Activated T-helper 17 cell treated with anti-CD3 and anti-CD28 coated beads, Interleukin-2, amount 50 U/mL, for 72 hours (primary cell): Measurements from ENCODE around the gene SURF6. TPM values are rescaled to one million over a fixed set of nuclear protein-coding genes. Genes with fewer than 3 reads are reported as not detected.

ENCODE experiments used
- ATAC-seq: fragments of 150-1000 bp; cut with Tn5 transposase; replicated peaks from 2 replicates; pipeline ENCODE4 v1.10.0; 2021; ENCODE audit warnings: mild to moderate bottlenecking, moderate library complexity
- H3K27ac Mint-ChIP-seq: one replicate; pipeline ENCODE4 v1.8.0; 2022; ENCODE audit warnings: mixed read lengths
- H3K27me3 Mint-ChIP-seq: one replicate; pipeline ENCODE4 v1.8.0; 2022; ENCODE audit warnings: mixed read lengths
- H3K36me3 Mint-ChIP-seq: one replicate; pipeline ENCODE4 v1.8.0; 2022; ENCODE audit warnings: low read depth, mild to moderate bottlenecking, mixed read lengths
- H3K4me1 Mint-ChIP-seq: one replicate; pipeline ENCODE4 v1.8.0; 2022; ENCODE audit warnings: mixed read lengths
- H3K4me3 Mint-ChIP-seq: one replicate; pipeline ENCODE4 v1.8.0; 2022; ENCODE audit warnings: mild to moderate bottlenecking, mixed read lengths
- H3K9me3 Mint-ChIP-seq: one replicate; pipeline ENCODE4 v1.8.0; 2022; ENCODE audit warnings: mixed read lengths
- total RNA-seq, 2 donors: library from RNA; stranded (reverse); gene quantifications; one replicate each; pipeline ENCODE4 v1.2.3, GENCODE V29; 2022

Gene SURF6
- total RNA-seq, 2 donors from 2014 or later, result 17.4 to 26.3 TPM

GRCh38 chr9:133359399-133360175 is 23.6 kb upstream of the SURF6 start:
- Mint-ChIP-seq H3K27ac (peak overlapping the region; percentile 55), H3K4me3 (peak overlapping the region; percentile 77), H3K27me3 (no peaks in the 10 kb centered on the region), H3K36me3 (peaks cover 69% of the 10 kb centered on the region), H3K9me3 (no peaks in the 10 kb centered on the region), H3K4me1 (peaks cover 35% of the 10 kb centered on the region)
- no peak for ATAC-seq

DNA sequence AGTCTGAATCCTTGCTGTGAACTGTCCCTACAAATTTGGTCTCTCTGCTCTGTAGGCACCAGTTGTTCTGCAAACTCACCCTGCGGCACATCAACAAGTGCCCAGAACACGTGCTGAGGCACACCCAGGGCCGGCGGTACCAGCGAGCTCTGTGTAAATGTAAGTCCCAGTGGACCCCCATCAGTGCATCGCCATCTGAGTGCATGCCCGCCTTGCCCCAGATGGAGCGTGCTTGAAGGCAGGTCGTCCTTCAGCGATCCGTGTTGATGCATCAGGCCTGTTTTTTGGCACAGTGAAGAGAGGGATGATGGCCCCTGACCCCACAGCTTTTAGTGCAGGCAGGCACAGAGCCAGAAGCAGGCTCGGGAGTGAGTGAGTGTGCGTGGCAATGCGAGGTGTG is 21.7 kb upstream of the SURF6 start:
- H3K4me1 Mint-ChIP-seq, result peaks cover 41% of the 10 kb centered on the region
- peak overlapping the region; percentile 55 for H3K27ac Mint-ChIP-seq
- peaks cover 59% of the 10 kb centered on the region for H3K36me3 Mint-ChIP-seq

DNA sequence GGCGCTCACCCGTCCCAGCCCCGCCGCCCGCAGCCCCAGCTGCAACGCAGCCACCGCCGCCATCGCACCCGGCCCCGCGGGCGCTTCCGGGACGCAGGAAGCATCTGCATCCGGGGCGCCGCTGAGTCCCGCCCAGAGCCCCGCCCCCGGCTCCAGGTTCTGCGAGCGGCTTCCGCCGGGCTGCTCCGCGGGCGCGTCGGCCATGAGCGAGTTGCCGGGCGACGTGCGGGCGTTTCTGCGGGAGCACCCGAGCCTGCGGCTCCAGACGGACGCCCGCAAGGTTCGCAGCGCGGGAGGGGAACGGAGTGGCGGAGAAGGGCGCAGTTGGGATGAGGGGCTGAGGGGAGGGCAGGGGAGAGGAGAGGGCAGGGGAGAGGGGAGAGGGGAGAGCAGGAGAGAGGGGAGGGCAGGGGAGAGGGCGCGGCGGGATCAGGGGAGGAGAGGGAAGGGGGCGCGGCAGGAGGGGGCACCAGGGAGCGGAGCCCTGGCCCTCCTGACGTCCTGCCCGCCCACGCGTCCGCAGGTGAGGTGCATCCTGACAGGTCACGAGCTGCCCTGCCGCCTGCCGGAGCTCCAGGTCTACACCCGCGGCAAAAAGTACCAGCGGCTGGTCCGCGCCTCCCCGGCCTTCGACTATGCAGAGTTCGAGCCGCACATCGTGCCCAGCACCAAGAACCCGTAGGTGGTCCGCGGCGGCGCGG is 20.6 kb upstream of the SURF6 start, which contains the start of the genes SURF1 and SURF2:
Gene SURF1, minus strand, starts transcription at position 97 of the 701 bp plus-strand sequence. Its CDS starts 34 bp downstream, at position 63.
Gene SURF2, plus strand, starts transcription at position 160 of the 701 bp plus-strand sequence. Its CDS starts 43 bp downstream, at position 203.
- H3K36me3 Mint-ChIP-seq, result peaks cover 58% of the 10 kb centered on the region
- H3K9me3 Mint-ChIP-seq, result no peaks in the 10 kb centered on the region
- peaks cover 34% of the 10 kb centered on the region for H3K4me1 Mint-ChIP-seq
- peak; percentile 91 for ATAC-seq
- peak within 1 kb of the TSS; percentile 77 for H3K27ac Mint-ChIP-seq
- no peaks in the 10 kb centered on the region for H3K27me3 Mint-ChIP-seq
- peak within 1 kb of the TSS; percentile 77 for H3K4me3 Mint-ChIP-seq

More for the DNA sequence above, 21.7 kb upstream of the SURF6 start:
- Mint-ChIP-seq H3K4me3 (peak overlapping the region; percentile 77), H3K9me3 (no peaks in the 10 kb centered on the region), H3K27me3 (no peaks in the 10 kb centered on the region)
- ATAC-seq, result no peak

DNA sequence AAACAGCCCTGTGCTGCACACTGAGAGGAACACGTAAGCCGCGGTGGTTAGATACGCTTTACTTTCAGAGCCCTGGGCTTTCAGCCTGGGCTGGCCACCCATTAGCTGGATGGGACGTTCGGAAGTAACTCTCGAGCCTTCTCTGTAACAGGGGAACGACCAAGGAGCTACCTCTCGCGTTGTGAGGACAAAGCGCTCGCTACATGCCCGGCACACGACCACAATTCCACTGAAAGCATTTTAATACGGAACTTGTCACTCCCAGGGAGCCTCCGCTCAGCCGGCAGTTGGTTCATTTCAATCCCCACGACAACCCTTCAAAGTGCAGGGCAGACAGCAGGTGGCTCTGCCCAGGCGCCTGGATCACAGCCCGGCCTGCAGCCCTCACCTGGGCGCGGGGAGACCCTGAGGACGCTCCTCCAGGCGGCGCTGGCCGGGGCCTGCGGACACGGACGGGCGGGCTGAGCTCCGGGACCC is 19.9 kb upstream of the SURF6 start:
- Mint-ChIP-seq H3K4me3 (peak overlapping the region; percentile 77), H3K27ac (peak overlapping the region; percentile 77), H3K9me3 (no peaks in the 10 kb centered on the region), H3K27me3 (no peaks in the 10 kb centered on the region), H3K36me3 (peaks cover 58% of the 10 kb centered on the region), H3K4me1 (peaks cover 28% of the 10 kb centered on the region)
- peak; percentile 42 for ATAC-seq

- H3K27me3 Mint-ChIP-seq, result no peaks in the 10 kb centered on the region
- ATAC-seq, result no peak
- H3K27ac Mint-ChIP-seq, result no peak overlapping the region
- H3K9me3 Mint-ChIP-seq, result no peaks in the 10 kb centered on the region
- H3K4me3 Mint-ChIP-seq, result peak overlapping the region; percentile 77
- H3K36me3 Mint-ChIP-seq, result peaks cover 58% of the 10 kb centered on the region
- peaks cover 26% of the 10 kb centered on the region for H3K4me1 Mint-ChIP-seq
Measured at GRCh38 chr9:133354766-133355165, 18.8 kb upstream of the SURF6 start.

DNA sequence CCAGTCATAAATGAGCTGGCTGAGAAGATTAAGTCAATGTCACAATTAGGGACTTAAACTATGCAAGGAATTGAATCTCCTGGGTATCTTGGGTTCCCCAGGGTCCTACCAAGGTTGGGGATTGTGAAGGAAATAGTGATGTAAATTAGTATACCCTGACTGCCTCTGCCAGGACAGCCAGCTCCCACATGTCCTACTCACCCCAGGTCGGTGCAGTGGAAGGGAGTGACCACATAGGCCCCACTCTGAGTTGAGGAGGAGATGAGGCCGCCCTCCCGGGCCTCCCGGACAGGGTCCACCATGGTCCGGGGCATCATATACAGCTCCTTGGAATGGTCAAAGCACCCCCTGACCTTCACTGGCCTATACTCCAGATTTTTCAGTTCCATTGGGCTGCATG is 17.6 kb upstream of the SURF6 start:
- Mint-ChIP-seq H3K27me3 (no peaks in the 10 kb centered on the region), H3K36me3 (peaks cover 60% of the 10 kb centered on the region), H3K4me1 (peaks cover 31% of the 10 kb centered on the region), H3K27ac (peak overlapping the region; percentile 72), H3K9me3 (no peaks in the 10 kb centered on the region), H3K4me3 (no peak overlapping the region)
- ATAC-seq, result no peak

GRCh38 chr9:133352635-133353340 is 16.8 kb upstream of the SURF6 start:
- Mint-ChIP-seq H3K4me3 (no peak overlapping the region), H3K4me1 (peaks cover 23% of the 10 kb centered on the region), H3K27ac (peak overlapping the region; percentile 72), H3K27me3 (no peaks in the 10 kb centered on the region), H3K9me3 (no peaks in the 10 kb centered on the region), H3K36me3 (peaks cover 60% of the 10 kb centered on the region)
- no peak for ATAC-seq

- no peak overlapping the region for H3K27ac Mint-ChIP-seq
- no peaks in the 10 kb centered on the region for H3K9me3 Mint-ChIP-seq
- no peaks in the 10 kb centered on the region for H3K27me3 Mint-ChIP-seq
- peaks cover 61% of the 10 kb centered on the region for H3K36me3 Mint-ChIP-seq
- H3K4me1 Mint-ChIP-seq, result peaks cover 22% of the 10 kb centered on the region
- H3K4me3 Mint-ChIP-seq, result no peak overlapping the region
- ATAC-seq, result no peak
Measured at GRCh38 chr9:133351908-133352634, 16.1 kb upstream of the SURF6 start.

GRCh38 chr9:133351526-133351907 is 15.5 kb upstream of the SURF6 start:
- Mint-ChIP-seq H3K9me3 (no peaks in the 10 kb centered on the region), H3K36me3 (peaks cover 66% of the 10 kb centered on the region), H3K4me3 (no peak overlapping the region), H3K27ac (no peak overlapping the region), H3K4me1 (peaks cover 27% of the 10 kb centered on the region), H3K27me3 (no peaks in the 10 kb centered on the region)
- no peak for ATAC-seq

DNA sequence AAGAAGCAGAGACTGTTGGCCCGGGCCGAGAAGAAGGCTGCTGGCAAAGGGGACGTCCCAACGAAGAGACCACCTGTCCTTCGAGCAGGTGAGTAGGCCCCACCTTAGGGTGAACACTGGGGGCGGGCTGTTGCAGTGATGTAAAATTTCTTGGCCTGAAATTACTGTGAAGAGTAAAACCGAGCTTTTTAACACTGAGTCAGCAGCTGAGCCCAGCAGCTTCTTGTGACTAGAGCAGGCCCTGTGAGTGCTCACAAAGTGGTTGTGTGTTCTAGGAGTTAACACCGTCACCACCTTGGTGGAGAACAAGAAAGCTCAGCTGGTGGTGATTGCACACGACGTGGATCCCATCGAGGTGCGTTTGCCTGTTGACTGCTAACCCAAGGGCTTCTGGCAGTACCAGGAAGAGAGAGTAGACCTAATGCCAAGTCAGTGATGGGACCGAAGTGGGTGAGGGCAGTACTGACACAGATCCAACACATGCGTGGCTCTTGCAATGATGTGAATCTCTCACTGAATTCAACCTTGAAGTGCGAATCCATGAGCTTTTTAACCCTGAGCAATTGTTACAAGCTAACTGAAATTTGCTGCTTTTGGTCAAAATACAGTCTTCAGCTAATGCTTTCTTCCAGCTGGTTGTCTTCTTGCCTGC is 14.1 kb upstream of the SURF6 start:
- H3K27me3 Mint-ChIP-seq, result no peaks in the 10 kb centered on the region
- no peaks in the 10 kb centered on the region for H3K9me3 Mint-ChIP-seq
- ATAC-seq, result peak; percentile 18
- H3K4me3 Mint-ChIP-seq, result peak overlapping the region; percentile 93
- peaks cover 80% of the 10 kb centered on the region for H3K36me3 Mint-ChIP-seq
- H3K27ac Mint-ChIP-seq, result peak overlapping the region; percentile 99
- H3K4me1 Mint-ChIP-seq, result peaks cover 30% of the 10 kb centered on the region

DNA sequence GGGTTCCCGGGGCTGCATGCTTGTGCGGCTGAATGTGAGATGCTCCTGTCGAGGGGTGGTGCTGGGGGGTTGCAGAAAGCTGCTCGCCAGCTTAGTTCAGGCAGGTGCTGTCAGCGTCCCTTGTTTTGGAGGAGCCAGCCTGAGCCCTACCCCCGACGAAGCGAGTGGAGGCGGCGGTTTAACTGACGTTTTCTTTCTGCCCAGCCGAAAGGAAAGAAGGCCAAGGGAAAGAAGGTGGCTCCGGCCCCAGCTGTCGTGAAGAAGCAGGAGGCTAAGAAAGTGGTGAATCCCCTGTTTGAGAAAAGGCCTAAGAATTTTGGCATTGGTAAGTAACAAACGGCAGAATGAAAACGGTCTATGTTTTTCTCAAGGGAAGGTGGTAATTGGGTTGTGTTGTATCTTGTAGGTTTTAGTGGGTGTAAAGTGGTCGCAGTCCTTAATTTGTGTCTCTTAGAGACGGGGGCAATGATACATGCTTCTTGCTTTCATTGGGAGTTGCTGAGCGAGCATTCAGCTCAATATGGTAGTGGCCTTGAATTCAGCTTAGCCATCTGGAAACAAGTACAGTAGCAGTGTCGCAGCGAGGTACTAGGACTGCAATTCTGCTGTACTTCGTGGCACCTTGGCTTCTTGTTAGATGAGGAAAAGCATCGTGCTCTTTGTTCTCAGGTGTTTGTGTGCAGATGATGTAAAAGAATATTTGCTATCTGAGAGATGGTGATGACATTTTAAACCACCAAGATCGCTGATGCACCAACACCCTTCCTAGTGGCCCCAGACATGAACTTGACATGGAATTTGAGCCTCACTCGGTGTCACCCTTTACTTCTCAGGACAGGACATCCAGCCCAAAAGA is 13.0 kb upstream of the SURF6 start:
- Mint-ChIP-seq H3K27me3 (no peaks in the 10 kb centered on the region), H3K9me3 (no peaks in the 10 kb centered on the region), H3K36me3 (peaks cover 92% of the 10 kb centered on the region), H3K4me1 (peaks cover 30% of the 10 kb centered on the region), H3K27ac (peak overlapping the region; percentile 99), H3K4me3 (peak overlapping the region; percentile 93)
- ATAC-seq, result no peak

- Mint-ChIP-seq H3K27ac (peak within 1 kb of the TSS; percentile 99), H3K36me3 (peaks cover 93% of the 10 kb centered on the region), H3K27me3 (no peaks in the 10 kb centered on the region), H3K4me3 (peak within 1 kb of the TSS; percentile 93), H3K4me1 (peaks cover 27% of the 10 kb centered on the region), H3K9me3 (no peaks in the 10 kb centered on the region)
- ATAC-seq, result peak; percentile 86
Measured at GRCh38 chr9:133347985-133348717, 12.2 kb upstream of the SURF6 start, which contains the start of the genes MED22 and RPL7A. Gene MED22, minus strand, starts transcription at chr9:133348131. Its CDS starts 1,469 bp downstream, at chr9:133346662. Gene RPL7A, plus strand, starts transcription at chr9:133348218. Its CDS starts 26 bp downstream, at chr9:133348244.
